CD14-positive monocyte (primary cell): Measurements from ENCODE around the gene BCAP31. TPM values are rescaled to one million over a fixed set of nuclear protein-coding genes. Genes with fewer than 3 reads are reported as not detected.

Experiments
- DNase-seq, 3 donors: peaks; one replicate each; pipeline ENCODE4 v3.0.0-alpha.2; 2011 to 2022
- H2AFZ ChIP-seq: 2 replicates; pipeline ENCODE4 v1.6.0; 2012; ENCODE audit warnings: mild to moderate bottlenecking, low read depth, low read length, inconsistent platforms; ENCODE audit not compliant: insufficient read depth, poor library complexity, severe bottlenecking
- H3K27ac ChIP-seq, 2 donors: 1 replicate in 1 of 2; 2 replicates in 1 of 2; pipeline ENCODE4 v1.5.1; 2012 to 2013; ENCODE audit warnings: low read length in 2 of 2, control low read depth in 1 of 2, inconsistent platforms in 1 of 2, low read depth in 1 of 2, mild to moderate bottlenecking in 1 of 2
- H3K27me3 ChIP-seq, 2 donors: one replicate each; pipeline versions ENCODE4 v1.6.0 to v1.6.1; 2011 to 2013; ENCODE audit warnings: low read length in 2 of 2; ENCODE audit not compliant: control insufficient read depth in 2 of 2, insufficient read depth in 2 of 2
- H3K36me3 ChIP-seq, 2 donors: replicated peaks in 1 of 2; 1 replicate in 1 of 2; 2 replicates in 1 of 2; pipeline versions ENCODE4 v1.5.1 to v1.6.1; 2012 to 2013; ENCODE audit warnings: low read length in 2 of 2, control low read depth in 1 of 2, inconsistent platforms in 1 of 2, mild to moderate bottlenecking in 1 of 2; ENCODE audit not compliant: insufficient read depth in 2 of 2, control insufficient read depth in 1 of 2
- H3K4me1 ChIP-seq, 2 donors: 1 replicate in 1 of 2; 2 replicates in 1 of 2; pipeline versions ENCODE4 v1.5.1 to v1.6.1; 2012 to 2013; ENCODE audit warnings: low read length in 2 of 2, control low read depth in 1 of 2, inconsistent platforms in 1 of 2, mild to moderate bottlenecking in 1 of 2, moderate library complexity in 1 of 2; ENCODE audit not compliant: insufficient read depth in 2 of 2, control insufficient read depth in 1 of 2
- H3K4me2 ChIP-seq: replicated peaks from 2 replicates; pipeline ENCODE3; 2012; ENCODE audit warnings: low read length, moderate library complexity, mild to moderate bottlenecking; ENCODE audit not compliant: poor library complexity, severe bottlenecking; ENCODE audit errors: extremely low read depth
- H3K4me3 ChIP-seq, 3 experiments: fragments of 200-600 bp in 1 of 3; sonication (generic) in 1 of 3; replicated peaks in 1 of 3; 1 replicate in 2 of 3; 2 replicates in 1 of 3; pipeline ENCODE4 v1.5.1; 2011 to 2013; ENCODE audit warnings: low read length in 3 of 3, mild to moderate bottlenecking in 3 of 3, control low read depth in 2 of 3, low read depth in 2 of 3, inconsistent platforms in 1 of 3, moderate library complexity in 1 of 3
- H3K79me2 ChIP-seq: 2 replicates; pipeline ENCODE4 v1.6.0; 2012; ENCODE audit warnings: mild to moderate bottlenecking, control low read depth, inconsistent platforms, low read length, moderate library complexity; ENCODE audit not compliant: insufficient read depth
- H3K9ac ChIP-seq: 2 replicates; pipeline ENCODE4 v1.6.0; 2017; ENCODE audit warnings: low read length, mild to moderate bottlenecking; ENCODE audit not compliant: insufficient read depth, poor library complexity, severe bottlenecking
- H3K9me3 ChIP-seq, 2 donors: replicated peaks in 1 of 2; 1 replicate in 1 of 2; 2 replicates in 1 of 2; pipeline versions ENCODE4 v1.5.1 to v1.6.1; 2012 to 2013; ENCODE audit warnings: low read length in 2 of 2, control low read depth in 1 of 2; ENCODE audit not compliant: control insufficient read depth in 1 of 2, insufficient read depth in 1 of 2
- H4K20me1 ChIP-seq: 2 replicates; pipeline ENCODE4 v1.6.0; 2012; ENCODE audit warnings: mild to moderate bottlenecking, low read length, control low read depth, moderate library complexity; ENCODE audit not compliant: insufficient read depth
- H3K27ac Mint-ChIP-seq, 7 donors: one replicate each; pipeline ENCODE4 v1.8.0; 2020; ENCODE audit warnings: mild to moderate bottlenecking in 7 of 7, mixed read lengths in 7 of 7, moderate library complexity in 6 of 7, inconsistent platforms in 2 of 7
- H3K27me3 Mint-ChIP-seq, 3 donors: one replicate each; pipeline ENCODE4 v1.8.0; 2021 to 2022; ENCODE audit warnings: low read depth in 3 of 3, mild to moderate bottlenecking in 3 of 3, mixed read lengths in 3 of 3, moderate library complexity in 3 of 3, inconsistent platforms in 1 of 3
- H3K36me3 Mint-ChIP-seq, 2 donors: one replicate each; pipeline ENCODE4 v1.8.0; 2020; ENCODE audit warnings: mixed read lengths in 2 of 2, inconsistent platforms in 1 of 2, mild to moderate bottlenecking in 1 of 2
- H3K4me1 Mint-ChIP-seq: one replicate; pipeline ENCODE4 v1.8.0; 2020; ENCODE audit warnings: mild to moderate bottlenecking, mixed read lengths
- H3K4me3 Mint-ChIP-seq, 2 donors: one replicate each; pipeline ENCODE4 v1.8.0; 2020; ENCODE audit warnings: mild to moderate bottlenecking in 2 of 2, mixed read lengths in 2 of 2, moderate library complexity in 1 of 2
- H3K9me3 Mint-ChIP-seq, 7 donors: one replicate each; pipeline ENCODE4 v1.8.0; 2020 to 2022; ENCODE audit warnings: mixed read lengths in 7 of 7, mild to moderate bottlenecking in 6 of 7, moderate library complexity in 6 of 7, inconsistent platforms in 2 of 7
- WGBS: methylation state at CpG from one replicate; pipeline ENCODE4 v1.1.5; 2013; ENCODE audit warnings: missing lambda C conversion rate; ENCODE audit not compliant: insufficient coverage; 5-methylcytosine and 5-hydroxymethylcytosine counted together
- intact Hi-C, 2 donors: fragments of 100-400 bp; cut with micrococcal nuclease; formaldehyde crosslinking; loops; one replicate each; pipeline versions ENCODE4 v1.15.0 to v1.15.1; 2023
- polyA plus RNA-seq, 3 donors: library from polyadenylated mRNA; depleted of rRNA in 1 of 3; unstranded in 2 of 3; stranded (reverse) in 1 of 3; fragments of 300-500 nt in 2 of 3; fragments of >200 nt in 1 of 3; fragmentation: Illumina TruSeq in 2 of 3; gene quantifications; 1 replicate in 2 of 3; 2 replicates in 1 of 3; pipeline ENCODE4 v1.2.3, GENCODE V29; 2012 to 2021
- TF ChIP-seq, protein P1 (sequence below): fragments of 200-600 bp; IDR thresholded peaks from one replicate; pipeline ENCODE4 v1.8.0; 2022; ENCODE audit warnings: antibody characterized with exemption, mild to moderate bottlenecking

BCAP31 gene
- polyA plus RNA-seq, 3 donors = 139 to 294 (median 288) TPM

- H4K20me1 ChIP-seq = peaks cover 73% of the 10 kb centered on the region
- no peak overlapping the region for H3K4me3 Mint-ChIP-seq
- no peaks in the 10 kb centered on the region for H3K9me3 Mint-ChIP-seq
- H3K4me1 ChIP-seq = peaks cover 18 to 20% of the 10 kb centered on the region in 2 donors
- no peak overlapping the region for H3K27ac ChIP-seq
- no peak overlapping the region for H3K4me3 ChIP-seq
- peaks cover 39 to 76% of the 10 kb centered on the region in 2 donors for H3K36me3 ChIP-seq
- peaks cover 33% of the 10 kb centered on the region for H3K79me2 ChIP-seq
- H3K27ac Mint-ChIP-seq = peak overlapping the region in 1 of 7 donors; percentile 36
- H3K36me3 Mint-ChIP-seq = peaks cover 50 to 63% of the 10 kb centered on the region in 2 donors
- H3K27me3 ChIP-seq = no peaks in the 10 kb centered on the region
- 92% methylated on average over 2 of the region's 9 CpGs for WGBS
- TF ChIP-seq, protein P1, sequence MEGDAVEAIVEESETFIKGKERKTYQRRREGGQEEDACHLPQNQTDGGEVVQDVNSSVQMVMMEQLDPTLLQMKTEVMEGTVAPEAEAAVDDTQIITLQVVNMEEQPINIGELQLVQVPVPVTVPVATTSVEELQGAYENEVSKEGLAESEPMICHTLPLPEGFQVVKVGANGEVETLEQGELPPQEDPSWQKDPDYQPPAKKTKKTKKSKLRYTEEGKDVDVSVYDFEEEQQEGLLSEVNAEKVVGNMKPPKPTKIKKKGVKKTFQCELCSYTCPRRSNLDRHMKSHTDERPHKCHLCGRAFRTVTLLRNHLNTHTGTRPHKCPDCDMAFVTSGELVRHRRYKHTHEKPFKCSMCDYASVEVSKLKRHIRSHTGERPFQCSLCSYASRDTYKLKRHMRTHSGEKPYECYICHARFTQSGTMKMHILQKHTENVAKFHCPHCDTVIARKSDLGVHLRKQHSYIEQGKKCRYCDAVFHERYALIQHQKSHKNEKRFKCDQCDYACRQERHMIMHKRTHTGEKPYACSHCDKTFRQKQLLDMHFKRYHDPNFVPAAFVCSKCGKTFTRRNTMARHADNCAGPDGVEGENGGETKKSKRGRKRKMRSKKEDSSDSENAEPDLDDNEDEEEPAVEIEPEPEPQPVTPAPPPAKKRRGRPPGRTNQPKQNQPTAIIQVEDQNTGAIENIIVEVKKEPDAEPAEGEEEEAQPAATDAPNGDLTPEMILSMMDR = no peak
- peaks cover 0 to 18% (median 1%) of the 10 kb centered on the region in 3 donors for H3K27me3 Mint-ChIP-seq
- H3K4me2 ChIP-seq = no peak overlapping the region
- no peak for DNase-seq
- H2AFZ ChIP-seq = no peak overlapping the region
- no peaks in the 10 kb centered on the region for H3K9me3 ChIP-seq
- no peak overlapping the region for H3K9ac ChIP-seq
- peaks cover 16% of the 10 kb centered on the region for H3K4me1 Mint-ChIP-seq
- intact Hi-C loops = no loop called here
Measured at GRCh38 chrX:153717445-153717844, 6.7 kb downstream of the BCAP31 start.

DNA sequence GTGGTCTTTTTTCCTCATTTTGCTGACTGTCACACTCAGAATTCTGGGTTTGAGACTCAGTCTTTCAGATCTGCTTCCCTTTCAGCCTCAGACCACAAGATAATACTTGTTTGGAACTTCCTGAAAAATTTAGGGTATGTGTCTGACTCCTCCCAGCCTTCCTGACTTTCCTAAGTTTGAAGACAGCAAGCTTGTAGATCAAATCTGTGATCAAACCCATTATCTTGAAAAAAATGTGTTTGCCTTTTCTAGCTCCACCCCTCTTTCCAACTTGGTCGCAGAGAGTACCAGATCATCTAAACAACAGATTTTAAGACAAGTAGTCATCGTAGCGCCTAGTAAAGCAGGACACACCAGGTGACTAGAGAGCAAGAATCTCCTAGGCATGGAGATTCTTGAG is 9.9 kb downstream of the BCAP31 start:
- intact Hi-C loops = no loop called here
- Histone ChIP-seq H4K20me1 (peaks cover 64% of the 10 kb centered on the region), H3K4me2 (no peak overlapping the region), H3K4me1 (peaks cover 12 to 13% of the 10 kb centered on the region in 2 donors), H3K27ac (peak overlapping the region; percentile 12 to 32), H3K4me3 (no peak overlapping the region), H3K79me2 (peaks cover 10% of the 10 kb centered on the region), H3K9me3 (no peaks in the 10 kb centered on the region), H3K36me3 (peaks cover 39 to 86% of the 10 kb centered on the region in 2 donors), H3K9ac (no peak overlapping the region), H3K27me3 (no peaks in the 10 kb centered on the region), H2AFZ (no peak overlapping the region)
- Mint-ChIP-seq H3K36me3 (peaks cover 47 to 68% of the 10 kb centered on the region in 2 donors), H3K27ac (peak overlapping the region in 3 of 7 donors; percentile 68 to 74 (median 73)), H3K4me1 (peaks cover 11% of the 10 kb centered on the region), H3K9me3 (no peaks in the 10 kb centered on the region), H3K4me3 (no peak overlapping the region), H3K27me3 (peaks cover 0 to 16% (median 0%) of the 10 kb centered on the region in 3 donors)
- WGBS = 100% methylated on average over 1 of the region's 3 CpGs
- TF ChIP-seq, protein P1 = no peak
- DNase-seq = peak in 2 of 3 donors; percentile 1 to 9
